HepG2 (cell line): Measurements from ENCODE around the gene OAS2. TPM values are rescaled to one million over a fixed set of nuclear protein-coding genes. Genes with fewer than 3 reads are reported as not detected.

ENCODE experiments used
- ATAC-seq: fragments of 200-7000 bp; cut with Tn5 transposase; 3 replicates; pipeline ENCODE4 v1.9.1; 2020; ENCODE audit warnings: mild to moderate bottlenecking, moderate library complexity
- BruUV-seq: library from RNA; stranded (reverse); fragments of 400-500 nt; replicated peaks from 2 replicates; lab custom pipeline; 2021; lab: Mats Ljungman, UMichigan
- CTCF ChIA-PET: fragments of 300-600 bp; formaldehyde crosslinking; extraction: SDS; loops from one replicate; lab custom pipeline; 2021; ENCODE audit warnings: low total read pairs, inconsistent platforms, low intra/inter-chr PET ratio; lab: Yijun Ruan, JAX
- POLR2A ChIA-PET: fragments of 350-600 bp; sonication (Branson Sonifier 250); formaldehyde crosslinking; loops from one replicate; lab custom pipeline; 2020; ENCODE audit warnings: antibody characterized with exemption, inconsistent platforms; lab: Yijun Ruan, JAX
- DNase-seq: peaks from one replicate; pipeline ENCODE4 v3.0.0-alpha.2; 2015; ENCODE audit warnings: low spot score
- FAIRE-seq: peaks from 3 replicates; lab custom pipeline; 2011; peaks lifted over from hg19 to GRCh38; lab: Jason Lieb, UNC
- H2AFZ ChIP-seq: one replicate; pipeline ENCODE4 v1.6.1; 2011; ENCODE audit warnings: low read length, inconsistent platforms
- H3K27ac ChIP-seq: fragments of 300-600 bp; 3 replicates; pipeline ENCODE4 v1.8.0; 2011; ENCODE audit warnings: mixed run types, mild to moderate bottlenecking, mixed read lengths, low read length, inconsistent platforms; ENCODE audit not compliant: insufficient read depth; ENCODE audit errors: extremely low read length
- H3K27me3 ChIP-seq, 2 experiments: fragments of 200-600 bp in 1 of 2; 2 replicates in 1 of 2; 3 replicates in 1 of 2; pipeline versions ENCODE4 v1.6.0 to v1.8.0; 2011; ENCODE audit warnings: low read length in 2 of 2, mild to moderate bottlenecking in 2 of 2, moderate library complexity in 2 of 2, inconsistent platforms in 1 of 2; ENCODE audit not compliant: insufficient read depth in 2 of 2, control insufficient read depth in 1 of 2
- H3K36me3 ChIP-seq, 2 experiments: fragments of 200-600 bp in 1 of 2; replicated peaks in 1 of 2; 2 replicates in 1 of 2; 3 replicates in 1 of 2; pipeline versions ENCODE4 v1.5.1 to v1.8.0; 2011; ENCODE audit warnings: low read length in 2 of 2, inconsistent platforms in 1 of 2; ENCODE audit not compliant: insufficient read depth in 2 of 2, control insufficient read depth in 1 of 2
- H3K4me1 ChIP-seq: 2 replicates; pipeline ENCODE4 v1.5.1; 2012; ENCODE audit warnings: low read length, inconsistent platforms; ENCODE audit not compliant: insufficient read depth
- H3K4me2 ChIP-seq: 2 replicates; pipeline ENCODE4 v1.6.0; 2011; ENCODE audit warnings: low read depth, low read length, inconsistent platforms
- H3K4me3 ChIP-seq, 3 experiments: fragments of 200-600 bp in 1 of 3; sonication (generic), shearing (Covaris generic) in 1 of 3; replicated peaks in 1 of 3; 2 replicates each; pipeline ENCODE4 v1.5.1; 2011 to 2016; ENCODE audit warnings: low read length in 3 of 3, inconsistent platforms in 2 of 3, low read depth in 2 of 3, mild to moderate bottlenecking in 2 of 3, control low read depth in 1 of 3, mixed read lengths in 1 of 3; ENCODE audit not compliant: insufficient read depth in 1 of 3
- H3K79me2 ChIP-seq: one replicate; pipeline ENCODE4 v1.6.1; 2011; ENCODE audit warnings: low read length, inconsistent platforms; ENCODE audit not compliant: insufficient read depth
- H3K9ac ChIP-seq: 2 replicates; pipeline ENCODE4 v1.6.0; 2011; ENCODE audit warnings: mild to moderate bottlenecking, low read depth, low read length, inconsistent platforms; ENCODE audit not compliant: insufficient read depth
- H3K9me3 ChIP-seq: 2 replicates; pipeline ENCODE4 v1.5.1; 2012; ENCODE audit warnings: mild to moderate bottlenecking, low read length
- H4K20me1 ChIP-seq: 2 replicates; pipeline ENCODE4 v1.6.0; 2011; ENCODE audit warnings: inconsistent platforms, mild to moderate bottlenecking, low read length, moderate library complexity; ENCODE audit not compliant: insufficient read depth
- ARID3A ChIP-seq: IDR thresholded peaks from 2 replicates; pipeline ENCODE4 v1.6.1; 2012; ENCODE audit warnings: low read depth, low read length, improper control_type of control experiment
- ARNT2 ChIP-seq: sonication (generic); formaldehyde crosslinking; IDR thresholded peaks from 2 replicates; pipeline ENCODE4 v1.8.0; 2022; ENCODE audit warnings: mild to moderate bottlenecking, low read depth, missing genetic modification reagents, moderate library complexity
- CTCF ChIP-seq: sonication (generic); formaldehyde crosslinking; IDR thresholded peaks from 2 replicates; pipeline ENCODE4 v1.5.0; 2020; ENCODE audit warnings: mild to moderate bottlenecking, missing genetic modification reagents, moderate library complexity
- MIXL1 ChIP-seq: IDR thresholded peaks from 2 replicates; pipeline ENCODE4 v1.6.1; 2016
- SMC3 ChIP-seq: IDR thresholded peaks from 2 replicates; pipeline ENCODE4 v1.6.1; 2011; ENCODE audit warnings: low read length, improper control_type of control experiment
- STAG1 ChIP-seq: sonication (generic); formaldehyde crosslinking; IDR thresholded peaks from 2 replicates; pipeline ENCODE4 v1.4.0; 2020; ENCODE audit warnings: missing genetic modification reagents
- ZBTB20 ChIP-seq: sonication (generic); formaldehyde crosslinking; IDR thresholded peaks from 2 replicates; pipeline ENCODE4 v1.8.1; 2023; ENCODE audit warnings: missing genetic modification reagents, low read depth, mild to moderate bottlenecking, borderline replicate concordance
- ZNF362 ChIP-seq: sonication (generic); formaldehyde crosslinking; IDR thresholded peaks from 2 replicates; pipeline ENCODE4 v1.4.0; 2020; ENCODE audit warnings: missing genetic modification reagents, mild to moderate bottlenecking, borderline replicate concordance
- ZNF710 ChIP-seq: sonication (generic); formaldehyde crosslinking; IDR thresholded peaks from 2 replicates; pipeline ENCODE4 v1.5.0; 2020; ENCODE audit warnings: mild to moderate bottlenecking, missing genetic modification reagents, borderline replicate concordance
- WGBS: methylation state at CpG from one replicate; pipeline ENCODE4 v1.1.6; 2017; ENCODE audit warnings: low lambda C conversion rate; 5-methylcytosine and 5-hydroxymethylcytosine counted together
- in situ Hi-C: cut with HindIII; loops from 2 replicates; pipeline ENCODE4 v1.10.0; 2017; ENCODE audit warnings: low pct_unique_long_range_greater_than_20kb; ENCODE audit not compliant: extremely low pct_ligation_motif_present
- intact Hi-C: fragments of 100-400 bp; cut with micrococcal nuclease; formaldehyde crosslinking; loops from one replicate; pipeline ENCODE4 v1.10.0; 2022; ENCODE audit not compliant: unreplicated experiment
- polyA plus RNA-seq, 8 experiments: library from polyadenylated mRNA; depleted of rRNA in 3 of 8; stranded (reverse) in 7 of 8; unstranded in 1 of 8; fragments of >200 nt; fragmentation: Illumina TruSeq in 4 of 8; extraction: Trizol in 4 of 8; gene quantifications; 2 replicates each; pipeline versions ENCODE4 v1.2.1 to v1.2.3, GENCODE V29; 2011 to 2016; ENCODE audit warnings: low read depth in 4 of 8, missing spikeins in 1 of 8, mixed read lengths in 1 of 8; ENCODE audit not compliant: insufficient read depth in 1 of 8
- total RNA-seq, 5 experiments: library from RNA; depleted of rRNA; stranded (reverse); fragments of >200 nt; fragmentation: Illumina TruSeq; extraction: Trizol; gene quantifications; 2 replicates each; pipeline ENCODE4 v1.2.3, GENCODE V29; 2016; ENCODE audit warnings: low read depth in 1 of 5

OAS2 gene
- total and polyA plus RNA-seq, 2 of the 13 experiments (the other 11 are each of a cell fraction or from before 2014, with no cell fraction given), result 0.05 to 0.24 TPM

- ChIA-PET CTCF (interaction anchor here (1.8 to 2.9 kb wide), 2 partner anchors 37 to 131 kb away, joined by 7 to 44 read pairs; no protein-coding TSS in a partner anchor), POLR2A (no interaction called here)
- no peak overlapping the region for H3K9ac ChIP-seq
- intact Hi-C loops, result loop anchor here (1.0 kb wide), 2 partner anchors 38 to 131 kb away; no protein-coding TSS in a partner anchor
- peak; percentile 79 for ATAC-seq
- H3K4me3 ChIP-seq, result no peak overlapping the region
- under 1% methylated on average over 9 of the region's 9 CpGs for WGBS
- H3K4me2 ChIP-seq, result no peak overlapping the region
- peak; percentile 45 for DNase-seq
- H3K27ac ChIP-seq, result no peak overlapping the region
- FAIRE-seq, result peak; percentile 69
- 0 out of 2 replicates have a peak, but pooled peaks have one; percentile 20 for TF ChIP-seq MIXL1
- TF ChIP-seq ZNF710 (CRISPR knock-in tag), result 0 out of 2 replicates have a peak, but pooled peaks have one; percentile 27
- peak; percentile 71 for TF ChIP-seq SMC3
- peak; percentile 69 for TF ChIP-seq CTCF (CRISPR knock-in tag)
- TF ChIP-seq ZBTB20, result no peak
- TF ChIP-seq STAG1 (CRISPR knock-in tag), result peak; percentile 52
- 0 out of 2 replicates have a peak, but pooled peaks have one; percentile 45 for TF ChIP-seq ARID3A
- no peak for TF ChIP-seq ARNT2 (CRISPR knock-in tag)
- peak; percentile 53 for TF ChIP-seq ZNF362 (CRISPR knock-in tag)
- no TSS peak for BruUV-seq
- 0 out of 5 replicates have a peak, but pooled peaks cover 0 to 3% of the 10 kb centered on the region in 2 experiments for H3K27me3 ChIP-seq
- H3K79me2 ChIP-seq, result no peaks in the 10 kb centered on the region
- H3K36me3 ChIP-seq, result no peaks in the 10 kb centered on the region
- no peaks in the 10 kb centered on the region for H3K9me3 ChIP-seq
- no peaks in the 10 kb centered on the region for H3K4me1 ChIP-seq
- H4K20me1 ChIP-seq, result no peaks in the 10 kb centered on the region
- no peak overlapping the region for H2AFZ ChIP-seq
- in situ Hi-C loops, result loop anchor here (5.0 kb wide), 1 partner anchor 34 kb away; no protein-coding TSS in a partner anchor
Observed at GRCh38 chr12:113030875-113031525, 52.7 kb downstream of the OAS2 start.
